ENCODE measurements around the gene GAS2L1. TPM values are rescaled to one million over a fixed set of nuclear protein-coding genes. Genes with fewer than 3 reads are reported as not detected.

GAS2L1 gene
- polyA plus RNA-seq, 3 donors: 14.9 to 20.0 (median 15.7) TPM

- Histone ChIP-seq H3K27me3 (ENCODE audit: control insufficient read depth in 2 of 2, insufficient read depth in 2 of 2, low read length in 2 of 2) (no peaks in the 10 kb centered on the region), H3K4me1 (ENCODE audit: control insufficient read depth in 1 of 2, insufficient read depth in 2 of 2, low read length in 2 of 2) (no peaks in the 10 kb centered on the region), H3K27ac (ENCODE audit: low read depth in 1 of 2, low read length in 2 of 2) (no peak overlapping the region), H3K4me3 (replicated peaks in 1 of 3; ENCODE audit: low read depth in 2 of 3, low read length in 3 of 3) (no peak overlapping the region), H3K9ac (ENCODE audit: insufficient read depth, low read length, poor library complexity, severe bottlenecking) (no peak overlapping the region), H3K79me2 (ENCODE audit: insufficient read depth, low read length) (no peaks in the 10 kb centered on the region), H3K4me2 (replicated peaks; ENCODE audit: extremely low read depth, low read length, poor library complexity, severe bottlenecking) (no peak overlapping the region), H3K9me3 (replicated peaks in 1 of 2; ENCODE audit: control insufficient read depth in 1 of 2, insufficient read depth in 1 of 2, low read length in 2 of 2) (no peaks in the 10 kb centered on the region), H4K20me1 (ENCODE audit: insufficient read depth, low read length) (peaks cover 26% of the 10 kb centered on the region), H3K36me3 (replicated peaks in 1 of 2; ENCODE audit: control insufficient read depth in 1 of 2, insufficient read depth in 2 of 2, low read length in 2 of 2) (peaks cover 65 to 70% of the 10 kb centered on the region in 2 donors), H2AFZ (ENCODE audit: insufficient read depth, low read depth, low read length, poor library complexity, severe bottlenecking) (no peak overlapping the region)
- intact Hi-C loops (cut with micrococcal nuclease): no loop called here
- no peak for DNase-seq
- Mint-ChIP-seq H3K27me3 (ENCODE audit: low read depth in 3 of 3) (peaks cover 0 to 2% (median 2%) of the 10 kb centered on the region in 3 donors), H3K27ac (no peak overlapping the region), H3K4me3 (no peak overlapping the region), H3K9me3 (peaks cover 0 to 3% (median 0%) of the 10 kb centered on the region in 7 donors), H3K4me1 (no peaks in the 10 kb centered on the region), H3K36me3 (peaks cover 48 to 68% of the 10 kb centered on the region in 2 donors)
- 100% methylated on average over 4 of the region's 5 CpGs for WGBS (ENCODE audit: insufficient coverage)
- no peak for TF ChIP-seq CTCF (IDR thresholded peaks at IDR 0.05)
These were observed 21.6 kb downstream of the GAS2L1 start for GRCh38 chr22:29328055-29328454.

- no peak overlapping the region for H3K27ac ChIP-seq (ENCODE audit: low read depth in 1 of 2, low read length in 2 of 2)
- H3K4me1 ChIP-seq (ENCODE audit: control insufficient read depth in 1 of 2, insufficient read depth in 2 of 2, low read length in 2 of 2): no peaks in the 10 kb centered on the region
- peaks cover 30% of the 10 kb centered on the region for H4K20me1 ChIP-seq (ENCODE audit: insufficient read depth, low read length)
- no peak overlapping the region for H3K9ac ChIP-seq (ENCODE audit: insufficient read depth, low read length, poor library complexity, severe bottlenecking)
- peaks cover 71 to 78% of the 10 kb centered on the region in 2 donors for H3K36me3 ChIP-seq (replicated peaks in 1 of 2; ENCODE audit: control insufficient read depth in 1 of 2, insufficient read depth in 2 of 2, low read length in 2 of 2)
- no peaks in the 10 kb centered on the region for H3K27me3 ChIP-seq (ENCODE audit: control insufficient read depth in 2 of 2, insufficient read depth in 2 of 2, low read length in 2 of 2)
- no peak for TF ChIP-seq CTCF (IDR thresholded peaks at IDR 0.05)
- 91% methylated on average over 28 of the region's 34 CpGs for WGBS (ENCODE audit: insufficient coverage)
- DNase-seq: no peak
- no peak overlapping the region for H3K4me3 ChIP-seq (replicated peaks in 1 of 3; ENCODE audit: low read depth in 2 of 3, low read length in 3 of 3)
- H3K79me2 ChIP-seq (ENCODE audit: insufficient read depth, low read length): no peaks in the 10 kb centered on the region
- peaks cover 54 to 76% of the 10 kb centered on the region in 2 donors for H3K36me3 Mint-ChIP-seq
- no peak overlapping the region for H3K4me2 ChIP-seq (replicated peaks; ENCODE audit: extremely low read depth, low read length, poor library complexity, severe bottlenecking)
- H3K27me3 Mint-ChIP-seq (ENCODE audit: low read depth in 3 of 3): peaks cover 0 to 2% (median 0%) of the 10 kb centered on the region in 3 donors
- H3K9me3 ChIP-seq (replicated peaks in 1 of 2; ENCODE audit: control insufficient read depth in 1 of 2, insufficient read depth in 1 of 2, low read length in 2 of 2): no peaks in the 10 kb centered on the region
- no peak overlapping the region for H2AFZ ChIP-seq (ENCODE audit: insufficient read depth, low read depth, low read length, poor library complexity, severe bottlenecking)
- intact Hi-C loops (cut with micrococcal nuclease): no loop called here
- H3K27ac Mint-ChIP-seq: peak overlapping the region in 1 of 7 donors; percentile 61
- no peaks in the 10 kb centered on the region for H3K4me1 Mint-ChIP-seq
- peaks cover 0 to 3% (median 0%) of the 10 kb centered on the region in 7 donors for H3K9me3 Mint-ChIP-seq
- no peak overlapping the region for H3K4me3 Mint-ChIP-seq
These were observed 22.4 kb downstream of the GAS2L1 start for GRCh38 chr22:29328566-29329500.

Measured in CD14-positive monocyte (primary cell).